SJCRH30 (cell line): ENCODE measurements around the gene AQP6. TPM values are rescaled to one million over a fixed set of nuclear protein-coding genes. Genes with fewer than 3 reads are reported as not detected.
"Not testable (repeated sequence)": the region's sequence is repeated elsewhere in the genome, so short reads cannot be mapped to it uniquely, and the experiment has no call there.

Experiments used
- DNase-seq, 2 experiments: peaks; one replicate each; pipeline ENCODE4 v3.0.0-alpha.2; 2015 to 2020
- H3K27ac ChIP-seq: fragments of 250-450 bp; sonication (Bioruptor Pico); 2 replicates; pipeline ENCODE4 v1.5.1; 2020; ENCODE audit warnings: mild to moderate bottlenecking, moderate library complexity
- H3K27me3 ChIP-seq: fragments of 250-450 bp; sonication (Bioruptor Pico); 2 replicates; pipeline ENCODE4 v1.5.1; 2020; ENCODE audit warnings: mild to moderate bottlenecking, moderate library complexity
- H3K36me3 ChIP-seq: fragments of 250-450 bp; sonication (Bioruptor Pico); 2 replicates; pipeline ENCODE4 v1.5.1; 2020; ENCODE audit warnings: mild to moderate bottlenecking, moderate library complexity
- H3K4me1 ChIP-seq: fragments of 250-450 bp; sonication (Bioruptor Pico); 2 replicates; pipeline ENCODE4 v1.5.1; 2020; ENCODE audit warnings: mild to moderate bottlenecking, moderate library complexity
- H3K4me3 ChIP-seq: fragments of 250-450 bp; sonication (Bioruptor Pico); 2 replicates; pipeline ENCODE4 v1.5.1; 2020; ENCODE audit warnings: mild to moderate bottlenecking, moderate library complexity
- H3K9me3 ChIP-seq: fragments of 250-450 bp; sonication (Bioruptor Pico); replicated peaks from 2 replicates; pipeline ENCODE4 v1.5.1; 2020; ENCODE audit warnings: mild to moderate bottlenecking, moderate library complexity
- total RNA-seq: library from RNA; depleted of rRNA; stranded (reverse); fragments of >200 nt; shearing (Covaris generic); gene quantifications from 2 replicates; pipeline ENCODE4 v1.2.3, GENCODE V29; 2014

Gene AQP6
- total RNA-seq, 1 experiment from 2014 or later = not detected

GRCh38 chr12:49980501-49981349 is 8.0 kb downstream of the AQP6 start:
- DNase-seq = no peak
- Histone ChIP-seq H3K27me3 (no peaks in the 10 kb centered on the region), H3K27ac (no peak overlapping the region), H3K9me3 (no peaks in the 10 kb centered on the region), H3K4me1 (peaks cover 15% of the 10 kb centered on the region), H3K4me3 (no peak overlapping the region), H3K36me3 (no peaks in the 10 kb centered on the region; the same call in 1 of the 2 replicates)

GRCh38 chr12:49982246-49983087 is 9.7 kb downstream of the AQP6 start:
- H3K4me1 ChIP-seq = peaks cover 15% of the 10 kb centered on the region
- no peak for DNase-seq

GRCh38 chr12:49983892-49984291 is 11.1 kb downstream of the AQP6 start:
- no peaks in the 10 kb centered on the region for H3K9me3 ChIP-seq
- peak overlapping the region; percentile 7; the same call in 1 of the 2 replicates for H3K27ac ChIP-seq
- H3K4me1 ChIP-seq = peaks cover 15% of the 10 kb centered on the region
- peaks cover 19% of the 10 kb centered on the region for H3K36me3 ChIP-seq
- no peaks in the 10 kb centered on the region for H3K27me3 ChIP-seq
- H3K4me3 ChIP-seq = no peak overlapping the region
- peak; percentile 91 to 96 for DNase-seq

More at GRCh38 chr12:49982246-49983087, 9.7 kb downstream of the AQP6 start:
- H3K36me3 ChIP-seq = peaks cover 7% of the 10 kb centered on the region
- no peak overlapping the region for H3K27ac ChIP-seq
- H3K9me3 ChIP-seq = no peaks in the 10 kb centered on the region
- no peaks in the 10 kb centered on the region for H3K27me3 ChIP-seq
- H3K4me3 ChIP-seq = no peak overlapping the region

DNA sequence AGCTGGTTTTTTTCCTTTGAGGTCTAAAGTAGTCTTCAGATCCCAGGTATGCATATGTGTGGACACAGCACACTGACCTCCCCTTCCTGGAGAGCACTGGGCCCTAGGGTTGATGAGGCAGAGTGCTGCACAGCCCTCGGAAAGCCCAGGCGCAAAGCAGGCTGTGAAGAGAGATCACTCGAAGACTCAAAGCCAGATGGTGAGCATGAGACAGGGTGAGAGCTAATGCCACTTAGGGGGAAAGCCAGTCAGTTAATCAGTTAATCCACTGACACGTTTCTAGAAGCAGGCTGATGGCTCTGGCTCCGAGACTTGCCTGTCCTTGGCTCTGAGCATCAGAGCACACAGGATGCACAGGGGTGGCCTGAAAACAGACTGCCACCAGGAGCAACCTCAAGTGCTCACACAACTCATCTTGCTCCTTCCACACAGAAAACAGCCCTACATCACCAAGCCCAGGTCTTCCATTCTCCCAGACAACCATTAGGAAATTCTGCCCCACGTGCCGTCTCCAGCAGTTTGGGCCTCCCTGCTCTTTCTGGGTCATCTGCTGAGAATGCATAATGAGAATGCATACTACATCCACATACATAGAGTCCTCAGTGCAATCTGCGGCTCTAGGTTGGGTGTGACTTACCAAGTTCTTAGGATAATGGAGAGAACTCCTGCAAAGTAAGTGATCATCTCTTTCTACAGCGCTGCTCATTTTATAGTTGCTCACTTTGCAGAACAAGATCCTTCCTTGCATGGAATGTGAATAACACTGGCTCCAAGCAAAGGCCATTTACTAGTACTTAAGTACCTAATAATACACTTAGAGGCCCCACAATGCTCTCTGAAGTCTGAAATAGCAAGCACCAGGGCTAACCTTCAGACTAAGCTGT is 12.0 kb downstream of the AQP6 start:
- Histone ChIP-seq H3K27ac (no peak overlapping the region), H3K36me3 (peaks cover 25% of the 10 kb centered on the region), H3K4me1 (peaks cover 15% of the 10 kb centered on the region), H3K4me3 (no peak overlapping the region), H3K9me3 (no peaks in the 10 kb centered on the region), H3K27me3 (no peaks in the 10 kb centered on the region)
- DNase-seq = no peak

- DNase-seq = no peak
- Histone ChIP-seq H3K4me3 (no peak overlapping the region), H3K9me3 (no peaks in the 10 kb centered on the region), H3K27me3 (no peaks in the 10 kb centered on the region), H3K36me3 (peaks cover 37% of the 10 kb centered on the region), H3K4me1 (peaks cover 15% of the 10 kb centered on the region), H3K27ac (no peak overlapping the region)
Measured at GRCh38 chr12:49985981-49986380, 13.2 kb downstream of the AQP6 start.

- H3K4me3 ChIP-seq, H3K27me3 ChIP-seq, H3K9me3 ChIP-seq, DNase-seq, H3K27ac ChIP-seq: not testable (repeated sequence)
- Histone ChIP-seq H3K36me3 (peaks cover 40% of the 10 kb centered on the region), H3K4me1 (peaks cover 15% of the 10 kb centered on the region)
Measured at GRCh38 chr12:49986476-49986875, 13.7 kb downstream of the AQP6 start.

DNA sequence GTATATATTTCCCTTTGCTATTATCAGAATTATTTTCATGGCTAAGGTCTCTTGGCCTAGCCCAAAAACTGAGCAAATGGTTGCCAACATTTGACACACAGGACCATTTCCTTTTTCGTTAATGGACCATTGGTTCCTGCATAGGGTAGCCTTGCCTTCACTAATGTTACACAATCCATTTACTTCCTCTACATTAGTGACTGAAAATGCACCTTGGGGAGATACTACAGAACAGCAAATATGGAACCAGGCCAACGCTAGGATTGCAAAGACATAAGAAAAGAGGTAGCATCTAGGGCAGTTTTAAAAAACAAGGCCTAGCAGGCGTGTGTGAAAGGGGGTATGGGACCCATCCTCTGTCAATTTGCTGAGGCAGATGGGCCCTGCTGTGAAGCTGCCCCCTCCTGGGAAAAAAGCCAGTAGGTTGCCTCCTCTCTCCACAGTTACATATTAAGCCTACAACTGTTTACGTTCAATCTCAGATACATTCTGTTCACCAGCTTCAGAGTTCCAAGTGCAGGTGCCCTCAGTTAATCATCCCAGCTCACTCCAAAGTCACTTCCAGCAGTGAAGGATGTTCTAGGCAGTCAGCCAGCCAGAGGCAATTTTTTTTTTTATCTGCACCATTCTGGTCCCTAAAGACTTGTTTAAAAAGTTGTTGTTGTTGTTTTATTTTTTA is 15.0 kb downstream of the AQP6 start:
- no peak for DNase-seq
- Histone ChIP-seq H3K9me3 (no peaks in the 10 kb centered on the region), H3K4me1 (peaks cover 15% of the 10 kb centered on the region), H3K36me3 (peaks cover 53% of the 10 kb centered on the region), H3K27ac (no peak overlapping the region), H3K27me3 (no peaks in the 10 kb centered on the region), H3K4me3 (no peak overlapping the region)

GRCh38 chr12:49989400-49989799 is 16.7 kb downstream of the AQP6 start:
- H3K27me3 ChIP-seq, H3K4me3 ChIP-seq, H3K27ac ChIP-seq, H3K4me1 ChIP-seq, DNase-seq, H3K9me3 ChIP-seq: not testable (repeated sequence)
- peaks cover 70% of the 10 kb centered on the region for H3K36me3 ChIP-seq

GRCh38 chr12:49990273-49990672 is 17.5 kb downstream of the AQP6 start:
- H3K4me3 ChIP-seq = no peak overlapping the region
- DNase-seq = no peak
- H3K27me3 ChIP-seq = no peaks in the 10 kb centered on the region
- no peak overlapping the region for H3K27ac ChIP-seq
- peaks cover 78% of the 10 kb centered on the region for H3K36me3 ChIP-seq
- H3K4me1 ChIP-seq = no peaks in the 10 kb centered on the region
- H3K9me3 ChIP-seq = no peaks in the 10 kb centered on the region

GRCh38 chr12:49998453-49998852 is 25.7 kb downstream of the AQP6 start:
- Histone ChIP-seq H3K36me3 (peaks cover 92% of the 10 kb centered on the region), H3K4me3 (no peak overlapping the region), H3K9me3 (no peaks in the 10 kb centered on the region), H3K27me3 (no peaks in the 10 kb centered on the region), H3K4me1 (no peaks in the 10 kb centered on the region), H3K27ac (no peak overlapping the region)
- no peak for DNase-seq

- Histone ChIP-seq H3K27me3 (no peaks in the 10 kb centered on the region), H3K27ac (no peak overlapping the region), H3K36me3 (peaks cover 85% of the 10 kb centered on the region), H3K9me3 (no peaks in the 10 kb centered on the region), H3K4me3 (no peak overlapping the region), H3K4me1 (peaks cover 4% of the 10 kb centered on the region)
- DNase-seq = no peak
Measured at GRCh38 chr12:50003595-50003994, 30.8 kb downstream of the AQP6 start.

DNA sequence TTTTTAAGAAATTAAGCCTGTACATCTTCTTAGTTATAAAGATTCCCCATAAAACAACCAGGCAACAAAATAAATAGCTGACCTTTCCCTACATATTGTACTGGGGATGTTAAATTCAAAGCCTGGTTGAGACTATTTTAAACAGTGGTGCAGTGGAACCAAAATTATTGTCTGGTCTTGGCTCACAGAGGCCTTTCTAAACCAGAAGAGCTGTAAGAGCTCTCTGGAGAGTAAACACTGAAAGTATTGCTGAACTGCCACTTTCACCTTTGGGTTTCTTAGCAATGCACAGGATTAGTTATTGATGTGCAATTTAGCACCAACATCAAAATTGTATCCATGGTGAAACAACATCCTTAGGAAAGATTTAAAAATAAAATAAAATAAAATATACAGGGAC is 31.9 kb downstream of the AQP6 start:
- Histone ChIP-seq H3K4me3 (no peak overlapping the region), H3K27me3 (no peaks in the 10 kb centered on the region), H3K27ac (no peak overlapping the region), H3K4me1 (peaks cover 4% of the 10 kb centered on the region), H3K9me3 (no peaks in the 10 kb centered on the region), H3K36me3 (peaks cover 84% of the 10 kb centered on the region)
- DNase-seq = no peak

DNA sequence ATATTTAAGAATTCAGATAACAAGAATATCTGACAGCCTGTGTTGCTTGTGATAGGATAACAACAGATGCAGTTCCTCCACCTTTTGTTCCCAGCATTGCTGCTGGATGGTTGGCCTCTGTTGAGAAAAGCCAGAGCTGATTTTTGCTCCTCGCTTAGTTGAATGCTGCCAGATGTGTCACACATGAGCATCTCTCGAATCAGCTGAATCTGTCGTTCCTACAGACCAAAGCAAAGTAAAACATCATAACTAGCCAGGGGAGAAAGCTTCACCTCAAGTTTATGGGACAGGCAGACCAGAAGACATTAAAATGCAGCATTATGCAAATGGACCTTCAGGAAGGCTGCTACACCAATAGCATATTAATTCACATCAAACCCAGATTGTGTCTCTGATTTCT is 32.4 kb downstream of the AQP6 start:
- peaks cover 4% of the 10 kb centered on the region for H3K4me1 ChIP-seq
- DNase-seq = no peak
- no peaks in the 10 kb centered on the region for H3K9me3 ChIP-seq
- H3K4me3 ChIP-seq = no peak overlapping the region
- H3K27ac ChIP-seq = no peak overlapping the region
- no peaks in the 10 kb centered on the region for H3K27me3 ChIP-seq
- peaks cover 85% of the 10 kb centered on the region for H3K36me3 ChIP-seq

DNA sequence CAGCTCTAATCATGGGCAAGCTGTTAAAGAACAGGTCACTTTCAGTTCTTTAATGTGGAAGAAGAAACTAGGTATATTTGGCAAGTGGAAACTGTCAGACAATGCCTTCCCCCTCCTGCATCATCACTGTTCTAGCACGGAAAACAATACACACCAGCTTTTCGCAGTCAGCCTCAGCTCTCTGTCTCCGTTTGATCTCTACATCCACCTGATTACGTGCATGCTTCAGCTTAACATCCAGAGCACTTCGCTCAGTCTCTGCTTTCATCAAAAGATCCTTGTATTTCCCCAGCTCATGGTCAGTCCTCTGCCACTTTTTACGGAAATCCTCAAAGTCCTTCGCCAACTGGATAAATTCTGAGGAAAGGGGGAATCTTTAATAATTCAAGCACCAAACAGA is 33.5 kb downstream of the AQP6 start:
- no peak overlapping the region for H3K27ac ChIP-seq
- peaks cover 4% of the 10 kb centered on the region for H3K4me1 ChIP-seq
- H3K36me3 ChIP-seq = peaks cover 84% of the 10 kb centered on the region
- no peak overlapping the region for H3K4me3 ChIP-seq
- no peaks in the 10 kb centered on the region for H3K9me3 ChIP-seq
- H3K27me3 ChIP-seq = no peaks in the 10 kb centered on the region
- no peak for DNase-seq
